HFFc6 (cell line): ENCODE data around the gene DGKQ. TPM values are rescaled to one million over a fixed set of nuclear protein-coding genes. Genes with fewer than 3 reads are reported as not detected.
A peak's percentile ranks its signal among the peaks of the same experiment; 100 is the strongest.

Experiments
- DNase-seq: peaks from one replicate; pipeline ENCODE4 v3.0.0-alpha.2; 2018
- H3K27ac Mint-ChIP-seq: 2 replicates; pipeline ENCODE4 v1.8.0; 2020; ENCODE audit warnings: mild to moderate bottlenecking, mixed read lengths
- H3K27me3 Mint-ChIP-seq: 2 replicates; pipeline ENCODE4 v1.8.0; 2021; ENCODE audit warnings: mild to moderate bottlenecking, moderate library complexity, mixed read lengths; ENCODE audit not compliant: insufficient read depth
- H3K36me3 Mint-ChIP-seq: 2 replicates; pipeline ENCODE4 v1.8.0; 2021; ENCODE audit warnings: low read depth, mixed read lengths
- H3K4me1 Mint-ChIP-seq: 2 replicates; pipeline ENCODE4 v1.8.0; 2020; ENCODE audit warnings: low read depth, mixed read lengths
- H3K4me3 Mint-ChIP-seq: 2 replicates; pipeline ENCODE4 v1.8.0; 2020; ENCODE audit warnings: mild to moderate bottlenecking, moderate library complexity, mixed read lengths
- H3K9me3 Mint-ChIP-seq: 2 replicates; pipeline ENCODE4 v1.8.0; 2020; ENCODE audit warnings: mild to moderate bottlenecking, mixed read lengths
- CTCF ChIP-seq: fragments of 200-600 bp; sonication (generic); IDR thresholded peaks from 2 replicates; pipeline ENCODE4 v1.5.0; 2021; ENCODE audit warnings: antibody characterized with exemption, mild to moderate bottlenecking
- total RNA-seq, 6 experiments: library from RNA; stranded (reverse); fragmentation: NEBNext Ultra II Directional; extraction: Animal tissue kit (Norgen Biotek cat#: 25700); gene quantifications; 2 replicates in 1 of 6; 3 replicates in 5 of 6; pipeline ENCODE4 v1.2.3, GENCODE V29; 2021

The DGKQ gene
- total RNA-seq, 6 experiments from 2014 or later, result 11.3 to 14.9 (median 13.1) TPM

- no peak for TF ChIP-seq CTCF
- H3K36me3 Mint-ChIP-seq, result no peaks in the 10 kb centered on the region
- no peaks in the 10 kb centered on the region for H3K9me3 Mint-ChIP-seq
- no peaks in the 10 kb centered on the region for H3K4me1 Mint-ChIP-seq
- DNase-seq, result no peak
- H3K4me3 Mint-ChIP-seq, result no peak overlapping the region
- H3K27ac Mint-ChIP-seq, result no peak overlapping the region
- no peaks in the 10 kb centered on the region; the same call in 1 of the 2 replicates for H3K27me3 Mint-ChIP-seq
Observed at GRCh38 chr4:1015746-1016145, 42.4 kb upstream of the DGKQ start.

- no peak for DNase-seq
- Mint-ChIP-seq H3K36me3 (no peaks in the 10 kb centered on the region), H3K4me1 (no peaks in the 10 kb centered on the region), H3K4me3 (no peak overlapping the region), H3K9me3 (no peaks in the 10 kb centered on the region), H3K27ac (no peak overlapping the region), H3K27me3 (no peaks in the 10 kb centered on the region; the same call in 1 of the 2 replicates)
- TF ChIP-seq CTCF, result peak; percentile 38; the same call in 1 of the 2 replicates
Observed at GRCh38 chr4:1015179-1015578, 41.8 kb upstream of the DGKQ start.

GRCh38 chr4:1014291-1015167 lies 41.2 kb upstream of the DGKQ start:
- no peaks in the 10 kb centered on the region for H3K4me1 Mint-ChIP-seq
- no peak overlapping the region for H3K27ac Mint-ChIP-seq
- H3K4me3 Mint-ChIP-seq, result no peak overlapping the region

GRCh38 chr4:1013225-1014073 lies 40.1 kb upstream of the DGKQ start:
- no peaks in the 10 kb centered on the region for H3K9me3 Mint-ChIP-seq
- no peak for TF ChIP-seq CTCF
- H3K27me3 Mint-ChIP-seq, result no peaks in the 10 kb centered on the region; the same call in none of the 2 replicates
- no peak overlapping the region for H3K4me3 Mint-ChIP-seq
- H3K4me1 Mint-ChIP-seq, result peaks cover 5% of the 10 kb centered on the region; the same call in 1 of the 2 replicates
- no peak overlapping the region for H3K27ac Mint-ChIP-seq
- no peaks in the 10 kb centered on the region for H3K36me3 Mint-ChIP-seq
- DNase-seq, result no peak

More at GRCh38 chr4:1014291-1015167, 41.2 kb upstream of the DGKQ start:
- DNase-seq, result no peak
- Mint-ChIP-seq H3K36me3 (no peaks in the 10 kb centered on the region), H3K27me3 (no peaks in the 10 kb centered on the region; the same call in 1 of the 2 replicates), H3K9me3 (no peaks in the 10 kb centered on the region)
- no peak for TF ChIP-seq CTCF

GRCh38 chr4:1012034-1012739 lies 38.8 kb upstream of the DGKQ start:
- no peak for DNase-seq
- Mint-ChIP-seq H3K36me3 (no peaks in the 10 kb centered on the region), H3K9me3 (peaks cover 2% of the 10 kb centered on the region; the same call in 1 of the 2 replicates), H3K27me3 (peaks cover 8% of the 10 kb centered on the region), H3K4me1 (peaks cover 5% of the 10 kb centered on the region; the same call in 1 of the 2 replicates), H3K4me3 (no peak overlapping the region; the same call in 1 of the 2 replicates), H3K27ac (no peak overlapping the region)
- no peak for TF ChIP-seq CTCF
